ENCODE measurements around the gene KRTCAP2.
"Not testable (repeated sequence)": the region's sequence is repeated elsewhere in the genome, so short reads cannot be mapped to it uniquely, and the experiment has no call there.

Gene KRTCAP2

DNA sequence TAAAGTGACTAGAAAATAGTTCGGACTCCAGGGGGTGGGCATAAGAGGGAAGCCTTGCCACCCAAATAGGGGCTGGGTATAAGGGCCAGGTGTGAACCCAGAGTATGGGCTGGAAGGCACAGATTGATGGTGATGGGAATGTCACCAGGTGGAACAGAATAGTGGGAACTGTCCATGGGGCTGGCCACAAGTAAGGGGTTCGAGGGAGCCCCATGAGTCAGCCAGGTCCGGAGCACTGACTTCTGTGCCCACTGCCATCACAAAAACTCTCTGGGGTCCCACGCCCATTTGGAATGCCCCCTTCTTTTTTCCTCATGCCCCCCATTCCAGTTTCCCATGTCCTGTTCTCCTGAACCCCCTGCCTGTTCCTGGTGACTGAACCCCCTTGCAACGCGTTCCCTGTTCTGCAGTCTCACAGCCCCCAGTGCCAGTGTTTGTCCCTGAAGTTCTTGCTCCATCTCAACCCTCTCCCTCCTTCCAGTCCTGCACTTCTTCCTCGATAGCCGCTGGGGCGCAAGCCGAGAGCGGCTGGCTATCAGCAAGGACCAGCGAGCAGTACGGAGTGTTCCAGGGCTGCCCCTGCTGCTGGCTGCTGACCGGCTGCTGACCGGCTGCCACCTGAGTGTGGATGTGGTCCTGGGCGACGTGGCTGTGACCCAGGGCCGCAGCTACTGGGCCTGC lies 8.4 kb upstream of the KRTCAP2 start:
- no peak for DNase-seq

DNA sequence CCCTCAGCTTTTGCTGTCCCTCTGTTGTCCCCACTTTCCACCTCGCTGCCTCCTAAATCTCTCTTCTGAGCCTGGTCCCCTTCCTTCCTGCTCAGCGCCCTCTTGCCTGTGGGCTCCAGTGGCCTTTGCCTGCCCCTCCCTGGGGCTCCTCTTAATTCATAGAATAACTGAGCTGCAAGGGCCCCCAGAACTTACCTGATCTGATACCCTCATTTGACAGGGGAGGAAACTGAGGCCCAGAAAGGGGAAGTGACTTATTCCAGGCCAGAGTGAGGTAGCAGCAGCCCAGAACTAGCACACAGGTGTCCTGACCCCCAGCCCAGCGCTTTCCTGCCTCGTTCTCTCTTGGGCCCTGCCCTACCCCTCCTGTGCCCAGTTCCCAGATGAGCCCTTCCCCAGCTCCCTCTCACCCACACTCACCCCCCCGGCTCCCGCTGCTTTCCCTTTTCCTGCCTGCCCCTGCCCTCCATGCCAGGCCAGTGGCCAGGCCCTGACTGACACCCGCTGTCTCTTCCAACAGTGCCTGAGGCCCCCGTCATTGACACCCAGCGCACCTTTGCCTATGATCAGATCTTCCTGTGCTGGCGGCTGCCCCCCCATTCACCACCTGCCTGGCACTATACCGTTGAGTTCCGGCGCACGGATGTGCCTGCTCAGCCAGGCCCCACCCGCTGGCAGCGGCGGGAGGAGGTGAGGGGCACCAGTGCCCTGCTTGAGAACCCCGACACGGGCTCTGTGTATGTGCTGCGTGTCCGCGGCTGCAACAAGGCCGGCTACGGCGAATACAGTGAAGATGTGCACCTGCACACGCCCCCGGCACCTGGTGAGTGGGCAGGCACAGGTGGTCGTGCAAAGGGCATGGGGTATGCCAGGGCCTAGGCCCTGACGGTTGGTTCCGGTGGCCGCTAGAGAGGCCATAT lies 6.3 kb upstream of the KRTCAP2 start:
- DNase-seq: no peak

DNA sequence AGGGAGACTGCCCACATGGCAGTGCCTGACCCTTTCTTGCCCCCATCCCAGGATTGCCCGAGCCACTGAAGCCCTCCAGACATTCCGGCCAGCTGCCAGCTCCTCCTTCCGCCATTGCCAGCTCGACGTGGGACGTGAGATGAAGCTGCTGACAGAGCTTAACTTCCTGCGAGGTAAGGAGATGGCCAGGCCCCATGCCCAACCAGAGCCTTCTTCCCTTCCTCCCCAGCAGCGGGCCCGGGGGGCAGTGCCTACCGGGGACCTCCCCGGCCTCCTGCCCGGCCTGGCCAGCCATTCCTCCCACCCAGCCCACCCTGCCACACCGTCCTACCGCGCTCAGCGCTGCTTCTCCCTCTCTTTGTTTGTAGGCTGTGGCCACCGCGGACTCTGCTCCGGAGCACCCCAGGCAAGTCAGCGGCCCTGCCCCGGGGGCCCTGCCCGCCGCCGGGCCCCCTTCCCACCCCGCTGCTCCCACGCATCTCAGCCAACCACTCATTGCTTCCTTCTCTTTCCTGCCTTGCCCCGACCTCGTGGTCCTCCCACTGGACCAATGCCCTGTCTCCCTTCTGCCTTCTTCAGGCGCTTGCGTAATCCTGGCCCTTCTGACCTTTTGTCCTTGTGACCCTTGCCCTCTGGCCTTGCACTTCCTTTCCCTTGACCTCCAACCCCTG lies 5.5 kb upstream of the KRTCAP2 start:
- DNase-seq: no peak

DNA sequence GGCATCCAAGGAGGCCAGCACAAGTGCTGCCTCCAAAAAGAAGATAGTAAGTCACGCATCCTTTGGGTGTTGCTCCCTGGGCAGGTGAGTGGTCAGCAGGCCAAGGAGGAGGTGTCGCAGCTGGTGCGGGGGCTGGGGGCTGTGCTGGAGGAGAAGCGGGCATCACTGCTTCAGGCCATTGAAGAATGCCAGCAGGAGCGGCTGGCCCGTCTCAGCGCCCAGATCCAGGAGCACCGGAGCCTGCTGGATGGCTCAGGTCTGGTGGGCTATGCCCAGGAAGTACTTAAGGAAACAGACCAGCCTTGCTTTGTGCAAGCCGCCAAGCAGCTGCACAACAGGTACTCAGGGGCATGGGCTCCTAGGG lies 4.8 kb upstream of the KRTCAP2 start:
- no peak for DNase-seq

DNA sequence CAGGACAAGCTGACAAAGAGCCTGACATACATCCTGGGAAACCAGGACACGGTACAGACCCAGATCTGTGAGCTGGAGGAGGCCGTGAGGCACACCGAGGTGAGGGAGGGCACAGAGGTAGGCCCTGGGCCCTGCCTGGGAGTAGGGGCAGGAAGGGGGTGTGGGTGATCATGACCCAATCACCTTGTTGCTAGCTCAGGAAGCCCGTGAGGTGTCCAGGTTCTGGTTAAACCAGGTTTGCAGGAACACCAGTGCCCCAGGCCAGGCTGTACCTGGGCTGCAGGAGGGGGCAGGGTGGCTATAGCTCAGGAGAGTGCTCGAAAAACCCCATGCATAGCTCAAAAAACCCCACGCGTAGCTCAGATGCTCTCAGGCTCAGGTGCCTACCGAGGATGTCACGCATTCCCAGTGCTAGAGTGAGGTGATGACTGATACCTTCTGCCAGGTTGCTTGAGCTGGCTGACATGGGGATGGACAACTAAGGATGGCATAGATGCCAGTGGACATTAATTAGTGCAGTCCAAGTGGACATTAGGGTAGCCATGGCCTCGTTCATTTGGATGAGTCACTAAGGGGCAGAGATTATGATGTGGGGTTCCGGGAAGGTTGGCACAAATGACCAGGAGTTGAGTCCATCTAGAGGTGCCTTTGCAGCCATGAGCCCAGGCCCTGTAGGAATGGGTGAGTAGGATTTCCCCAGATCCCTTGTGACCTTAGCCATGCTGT lies 4.3 kb upstream of the KRTCAP2 start:
- DNase-seq: no peak

- peak; percentile 92 for DNase-seq
Observed at GRCh38 chr1:155176544-155177071, 3.5 kb upstream of the KRTCAP2 start.

GRCh38 chr1:155175927-155176371 lies 2.8 kb upstream of the KRTCAP2 start:
- DNase-seq: peak; percentile 41

DNA sequence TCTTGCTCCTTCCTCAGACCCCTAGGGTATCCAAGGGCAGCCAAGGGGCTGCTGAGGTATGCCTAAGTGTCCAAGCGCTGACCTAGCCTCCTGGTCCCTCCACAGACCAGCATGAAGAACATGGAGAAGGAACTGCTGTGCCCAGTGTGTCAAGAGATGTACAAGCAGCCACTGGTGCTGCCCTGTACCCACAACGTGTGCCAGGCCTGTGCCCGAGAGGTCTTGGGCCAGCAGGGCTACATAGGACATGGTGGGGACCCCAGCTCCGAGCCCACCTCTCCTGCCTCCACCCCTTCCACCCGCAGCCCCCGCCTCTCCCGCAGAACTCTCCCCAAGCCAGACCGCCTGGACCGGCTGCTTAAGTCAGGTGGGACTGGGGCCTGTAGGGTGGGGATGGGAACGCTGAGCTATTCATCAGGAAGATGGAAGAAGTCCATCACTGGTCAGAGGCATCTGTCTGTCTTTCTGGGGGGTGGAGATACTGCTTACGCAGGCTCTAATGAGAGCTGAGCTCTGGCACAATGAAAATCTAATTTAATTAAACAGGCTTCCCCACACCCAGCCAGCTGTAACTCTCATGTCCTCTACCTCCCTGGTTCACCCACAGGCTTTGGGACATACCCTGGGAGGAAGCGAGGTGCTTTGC lies 2.3 kb upstream of the KRTCAP2 start:
- DNase-seq: no peak

DNA sequence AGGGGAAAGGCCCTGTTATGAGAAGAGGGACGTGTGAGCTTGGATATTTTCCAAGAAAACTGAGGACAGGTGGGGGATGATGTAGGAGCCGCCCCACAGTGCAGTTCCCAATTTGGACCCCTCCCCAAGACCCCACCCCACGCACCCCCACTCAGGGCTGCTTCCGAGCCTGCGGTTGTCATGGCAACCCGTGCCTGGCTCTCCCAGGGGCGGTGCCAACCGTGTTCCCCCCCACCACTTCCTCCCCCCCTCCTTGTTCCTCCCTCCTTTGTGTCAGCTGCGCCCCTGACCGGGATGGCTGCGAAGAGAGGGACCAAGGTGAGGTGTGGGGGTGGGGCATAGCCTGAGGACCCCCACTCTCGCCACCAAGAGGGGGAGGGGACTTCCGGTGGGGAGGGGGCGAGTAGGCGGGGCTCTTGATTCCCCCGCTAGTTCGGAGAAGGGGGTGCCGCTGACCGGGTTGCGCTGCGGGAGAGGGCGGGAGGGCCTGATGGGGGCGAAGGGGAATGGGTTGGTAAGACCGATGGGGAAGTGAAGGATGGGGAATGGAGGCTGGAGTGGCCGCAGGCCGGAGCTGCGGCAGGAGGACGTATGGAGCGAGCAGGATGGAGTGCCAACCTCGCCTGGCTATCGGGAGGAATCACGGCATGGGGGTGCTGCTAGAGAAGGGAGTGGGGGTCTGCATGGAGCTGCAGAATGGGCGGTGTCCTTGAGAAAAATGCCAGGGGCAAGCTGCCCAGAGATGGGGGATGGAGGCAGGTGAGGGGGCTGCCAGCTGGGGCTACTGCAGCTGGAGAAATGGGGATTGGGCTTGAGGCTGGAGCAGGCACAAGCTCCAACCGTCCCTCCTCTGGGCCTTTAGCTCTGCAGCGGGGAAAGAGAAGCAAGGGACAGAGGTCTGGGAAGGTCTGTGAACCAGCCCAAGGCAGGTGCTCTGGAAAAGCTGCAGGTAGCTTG lies 1.5 kb upstream of the KRTCAP2 start:
- DNase-seq: peak; percentile 62

DNA sequence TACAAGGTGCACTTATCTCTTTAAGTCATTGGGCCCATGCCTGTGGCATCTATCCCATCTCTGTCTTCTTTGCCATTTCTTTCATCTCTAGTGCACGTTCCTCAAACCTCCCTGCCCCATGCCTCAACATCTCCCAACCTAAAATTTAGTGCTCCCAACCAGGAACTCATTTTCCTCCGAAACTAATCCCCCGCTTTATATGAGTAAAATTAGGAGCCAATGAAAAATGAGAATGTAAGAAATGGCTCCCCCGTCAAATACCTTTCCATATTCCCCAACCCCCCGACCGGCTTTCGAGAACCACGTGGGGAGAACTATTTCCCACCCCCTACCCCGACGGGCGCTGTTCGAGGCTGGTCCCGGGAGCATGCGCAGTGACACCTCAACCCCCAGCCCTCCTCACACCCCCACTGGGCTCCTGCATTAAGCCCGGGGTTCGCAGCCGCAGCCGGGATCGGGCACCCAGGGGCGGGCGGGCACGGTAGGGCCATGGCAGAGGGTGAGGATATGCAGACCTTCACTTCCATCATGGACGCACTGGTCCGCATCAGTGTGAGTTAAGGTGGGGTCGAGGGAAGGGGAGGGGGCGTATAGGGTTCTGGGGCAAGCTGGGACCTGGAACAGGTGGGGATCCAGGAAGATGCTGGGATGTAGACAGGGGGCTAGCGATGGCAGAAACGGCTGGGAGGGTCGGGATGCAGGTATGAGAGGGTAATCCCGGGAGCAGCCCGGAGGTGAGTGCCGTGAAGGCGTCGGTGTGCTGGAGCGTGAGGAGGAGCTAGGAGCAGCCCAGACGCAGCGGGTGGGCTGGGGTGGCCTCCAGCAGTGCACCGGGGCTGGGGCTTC lies 597 bp upstream of the KRTCAP2 start, which contains the start of gene TRIM46:
TRIM46 (plus strand) TSS at position 372 of the 846 bp plus-strand sequence; CDS start at position 490, 118 bp downstream.
- peak; percentile 82 for DNase-seq

DNA sequence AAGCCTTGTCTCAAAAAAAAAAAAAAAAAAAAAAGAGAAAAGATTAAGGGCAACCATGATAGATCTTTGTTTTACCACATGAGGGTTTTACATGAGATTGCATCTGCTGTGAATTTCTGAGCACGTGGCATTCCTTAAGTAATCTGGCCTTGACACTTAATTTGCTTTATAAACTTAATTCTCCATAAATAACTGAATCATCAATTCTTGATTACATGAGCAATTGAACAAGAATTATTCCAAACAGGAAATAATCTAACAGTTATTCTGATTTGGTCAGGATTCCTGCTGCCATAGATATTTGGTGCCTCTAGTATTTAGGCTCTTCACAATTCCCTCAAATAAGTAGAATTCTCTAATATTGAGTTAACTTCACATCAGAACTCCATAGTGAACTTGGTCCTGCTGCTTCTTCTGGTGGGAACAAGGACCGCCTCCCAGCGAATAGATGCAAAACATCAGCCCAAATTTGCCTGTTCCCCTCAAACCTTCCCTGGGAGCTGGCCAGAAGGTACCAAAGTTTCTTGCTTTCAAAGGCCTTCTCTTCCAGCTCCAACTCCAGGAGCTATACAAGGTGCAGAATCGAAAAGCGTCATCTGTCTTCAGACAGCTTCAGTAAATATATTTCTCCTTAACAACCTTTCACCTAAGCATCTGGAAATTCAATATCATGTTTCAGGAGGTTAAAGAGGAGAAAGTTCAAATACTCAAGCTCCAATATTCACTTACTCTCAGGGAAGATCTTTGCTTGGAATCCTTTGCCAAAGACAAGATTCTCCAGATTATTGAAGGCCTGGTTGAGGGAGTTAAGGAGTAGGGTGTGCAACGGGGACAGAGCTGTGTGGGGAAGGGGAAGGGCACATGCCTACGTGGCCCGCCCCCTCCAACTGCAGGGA lies 1.0 kb downstream of the KRTCAP2 start:
- no peak for DNase-seq

GRCh38 chr1:155170806-155171205 lies 2.3 kb downstream of the KRTCAP2 start:
- no peak for DNase-seq

- no peak for DNase-seq
Observed at GRCh38 chr1:155170101-155170785, 2.9 kb downstream of the KRTCAP2 start.

GRCh38 chr1:155169541-155169940 lies 3.6 kb downstream of the KRTCAP2 start:
- DNase-seq: no peak

- no peak for DNase-seq
Observed at GRCh38 chr1:155168456-155169210, 4.5 kb downstream of the KRTCAP2 start.

DNA sequence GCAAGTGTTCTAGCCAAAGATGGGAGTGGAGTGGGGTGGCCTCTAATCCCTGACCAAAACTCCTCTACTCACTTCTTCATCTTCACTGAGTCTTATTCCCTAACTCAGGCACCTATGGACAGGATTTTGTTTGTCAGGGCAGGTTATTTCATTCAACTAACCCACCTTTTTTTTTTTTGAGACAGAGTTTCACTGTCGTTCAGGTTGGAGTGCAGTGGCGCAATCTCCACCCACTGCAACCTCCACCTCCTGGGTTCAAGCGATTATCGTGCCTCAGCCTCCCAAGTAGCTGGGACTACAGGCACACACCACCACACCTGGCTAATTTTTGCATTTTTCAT lies 5.0 kb downstream of the KRTCAP2 start:
- DNase-seq: not testable (repeated sequence)

Data from activated CD4-positive, alpha-beta T cell treated with anti-CD3 and anti-CD28 coated beads for 48 hours (primary cell).